Measurements from ENCODE around the gene ADARB1.

DNA sequence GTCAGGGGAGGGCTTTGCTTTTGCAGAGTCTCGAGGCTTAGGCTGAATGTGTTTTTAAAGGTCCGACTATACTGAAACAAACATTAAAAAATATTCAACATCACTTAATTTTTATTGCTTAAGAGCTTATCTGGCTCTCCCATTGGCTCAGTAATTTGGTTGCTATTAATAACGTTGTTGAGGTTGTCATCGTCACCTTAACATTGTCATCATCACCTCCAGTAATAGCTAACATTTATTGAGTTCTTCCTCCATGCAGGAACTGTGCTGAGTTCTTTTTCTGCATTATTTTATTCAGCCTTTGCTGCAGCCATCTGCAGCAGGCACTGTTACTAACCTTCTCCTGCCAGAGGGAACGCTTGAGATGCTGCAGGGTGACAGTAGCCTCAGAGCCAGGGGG is 40.1 kb downstream of the ADARB1 start:
- TF ChIP-seq, protein P1, sequence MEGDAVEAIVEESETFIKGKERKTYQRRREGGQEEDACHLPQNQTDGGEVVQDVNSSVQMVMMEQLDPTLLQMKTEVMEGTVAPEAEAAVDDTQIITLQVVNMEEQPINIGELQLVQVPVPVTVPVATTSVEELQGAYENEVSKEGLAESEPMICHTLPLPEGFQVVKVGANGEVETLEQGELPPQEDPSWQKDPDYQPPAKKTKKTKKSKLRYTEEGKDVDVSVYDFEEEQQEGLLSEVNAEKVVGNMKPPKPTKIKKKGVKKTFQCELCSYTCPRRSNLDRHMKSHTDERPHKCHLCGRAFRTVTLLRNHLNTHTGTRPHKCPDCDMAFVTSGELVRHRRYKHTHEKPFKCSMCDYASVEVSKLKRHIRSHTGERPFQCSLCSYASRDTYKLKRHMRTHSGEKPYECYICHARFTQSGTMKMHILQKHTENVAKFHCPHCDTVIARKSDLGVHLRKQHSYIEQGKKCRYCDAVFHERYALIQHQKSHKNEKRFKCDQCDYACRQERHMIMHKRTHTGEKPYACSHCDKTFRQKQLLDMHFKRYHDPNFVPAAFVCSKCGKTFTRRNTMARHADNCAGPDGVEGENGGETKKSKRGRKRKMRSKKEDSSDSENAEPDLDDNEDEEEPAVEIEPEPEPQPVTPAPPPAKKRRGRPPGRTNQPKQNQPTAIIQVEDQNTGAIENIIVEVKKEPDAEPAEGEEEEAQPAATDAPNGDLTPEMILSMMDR (IDR thresholded peaks at IDR 0.05) = no peak
- TF ChIP-seq ZFX (IDR thresholded peaks at IDR 0.05; ENCODE audit: borderline replicate concordance) = no peak

All from 22Rv1 (cell line).